Panc1 (cell line): ENCODE data around the gene SLC36A3.

ENCODE experiments used
- CTCF ChIP-seq: fragments of 450-650 bp; IDR thresholded peaks from 2 replicates; pipeline ENCODE4 v1.5.1; 2017; ENCODE audit warnings: mild to moderate bottlenecking
- POLR2AphosphoS5 ChIP-seq: IDR thresholded peaks from 2 replicates; pipeline ENCODE4 v1.6.1; 2012; ENCODE audit warnings: mild to moderate bottlenecking, low read depth, low read length, moderate library complexity
- SIN3A ChIP-seq: IDR thresholded peaks from 2 replicates; pipeline ENCODE4 v1.6.1; 2012; ENCODE audit warnings: low read depth, mild to moderate bottlenecking, low read length, moderate library complexity, borderline replicate concordance; ENCODE audit not compliant: insufficient read depth
- TF ChIP-seq, protein P1 (sequence below), 2 experiments: IDR thresholded peaks; 2 replicates each; pipeline ENCODE4 v1.6.1; 2011 to 2012; ENCODE audit warnings: low read depth in 2 of 2, control low read depth in 1 of 2, low read length in 1 of 2, mild to moderate bottlenecking in 1 of 2, moderate library complexity in 1 of 2; ENCODE audit not compliant: insufficient read depth in 1 of 2

GRCh38 chr5:151320481-151320880, 16.9 kb upstream of the SLC36A3 start:
- no peak for TF ChIP-seq CTCF
- no peak for TF ChIP-seq POLR2AphosphoS5
- no peak for TF ChIP-seq SIN3A
- TF ChIP-seq, protein P1, sequence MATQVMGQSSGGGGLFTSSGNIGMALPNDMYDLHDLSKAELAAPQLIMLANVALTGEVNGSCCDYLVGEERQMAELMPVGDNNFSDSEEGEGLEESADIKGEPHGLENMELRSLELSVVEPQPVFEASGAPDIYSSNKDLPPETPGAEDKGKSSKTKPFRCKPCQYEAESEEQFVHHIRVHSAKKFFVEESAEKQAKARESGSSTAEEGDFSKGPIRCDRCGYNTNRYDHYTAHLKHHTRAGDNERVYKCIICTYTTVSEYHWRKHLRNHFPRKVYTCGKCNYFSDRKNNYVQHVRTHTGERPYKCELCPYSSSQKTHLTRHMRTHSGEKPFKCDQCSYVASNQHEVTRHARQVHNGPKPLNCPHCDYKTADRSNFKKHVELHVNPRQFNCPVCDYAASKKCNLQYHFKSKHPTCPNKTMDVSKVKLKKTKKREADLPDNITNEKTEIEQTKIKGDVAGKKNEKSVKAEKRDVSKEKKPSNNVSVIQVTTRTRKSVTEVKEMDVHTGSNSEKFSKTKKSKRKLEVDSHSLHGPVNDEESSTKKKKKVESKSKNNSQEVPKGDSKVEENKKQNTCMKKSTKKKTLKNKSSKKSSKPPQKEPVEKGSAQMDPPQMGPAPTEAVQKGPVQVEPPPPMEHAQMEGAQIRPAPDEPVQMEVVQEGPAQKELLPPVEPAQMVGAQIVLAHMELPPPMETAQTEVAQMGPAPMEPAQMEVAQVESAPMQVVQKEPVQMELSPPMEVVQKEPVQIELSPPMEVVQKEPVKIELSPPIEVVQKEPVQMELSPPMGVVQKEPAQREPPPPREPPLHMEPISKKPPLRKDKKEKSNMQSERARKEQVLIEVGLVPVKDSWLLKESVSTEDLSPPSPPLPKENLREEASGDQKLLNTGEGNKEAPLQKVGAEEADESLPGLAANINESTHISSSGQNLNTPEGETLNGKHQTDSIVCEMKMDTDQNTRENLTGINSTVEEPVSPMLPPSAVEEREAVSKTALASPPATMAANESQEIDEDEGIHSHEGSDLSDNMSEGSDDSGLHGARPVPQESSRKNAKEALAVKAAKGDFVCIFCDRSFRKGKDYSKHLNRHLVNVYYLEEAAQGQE (IDR thresholded peaks at IDR 0.05; ENCODE audit: insufficient read depth in 1 of 2, low read depth in 2 of 2, low read length in 1 of 2) = no peak
